Activated CD4-positive, alpha-beta T cell treated with anti-CD3 and anti-CD28 coated beads for 36 hours (primary cell): Measurements from ENCODE around the gene ATR. TPM values are rescaled to one million over a fixed set of nuclear protein-coding genes. Genes with fewer than 3 reads are reported as not detected.
"Not testable (repeated sequence)": the region's sequence is repeated elsewhere in the genome, so short reads cannot be mapped to it uniquely, and the experiment has no call there.

Experiments used
- ATAC-seq: fragments of 200-7000 bp; cut with Tn5 transposase; one replicate; pipeline ENCODE4 v1.10.0; 2021; ENCODE audit warnings: mild to moderate bottlenecking, moderate library complexity
- CTCF ChIA-PET: fragments of 350-600 bp; sonication (Branson Sonifier 250); formaldehyde crosslinking; loops from one replicate; lab custom pipeline; 2021; ENCODE audit warnings: antibody characterized with exemption; lab: Charles Lee
- POLR2A ChIA-PET: fragments of 350-600 bp; sonication (Branson Sonifier 250); formaldehyde crosslinking; loops from one replicate; lab custom pipeline; 2021; ENCODE audit warnings: antibody characterized with exemption, inconsistent platforms; lab: Charles Lee
- DNase-seq: peaks from one replicate; pipeline ENCODE4 v3.0.0-alpha.2; 2020
- H3K27ac Mint-ChIP-seq: one replicate; pipeline ENCODE4 v1.8.0; 2021; ENCODE audit warnings: mixed read lengths
- H3K27me3 Mint-ChIP-seq: one replicate; pipeline ENCODE4 v1.8.0; 2021; ENCODE audit warnings: mixed read lengths
- H3K36me3 Mint-ChIP-seq: one replicate; pipeline ENCODE4 v1.8.0; 2021; ENCODE audit warnings: low read depth, mixed read lengths
- H3K4me1 Mint-ChIP-seq: one replicate; pipeline ENCODE4 v1.8.0; 2021; ENCODE audit warnings: mixed read lengths
- H3K4me3 Mint-ChIP-seq: one replicate; pipeline ENCODE4 v1.8.0; 2021; ENCODE audit warnings: mild to moderate bottlenecking, moderate library complexity, mixed read lengths
- H3K9me3 Mint-ChIP-seq: one replicate; pipeline ENCODE4 v1.8.0; 2021; ENCODE audit warnings: low read depth, mixed read lengths
- intact Hi-C, 2 experiments: fragments of 100-400 bp; cut with DNase I in 1 of 2; cut with micrococcal nuclease in 1 of 2; formaldehyde crosslinking; loops; one replicate each; pipeline versions ENCODE4 v1.14.2 to v1.15.1; 2022 to 2024; cut with DNase I, micrococcal nuclease
- total RNA-seq, 2 experiments: library from RNA; stranded (reverse); gene quantifications; one replicate each; pipeline ENCODE4 v1.2.3, GENCODE V29; 2021

ATR gene
- total RNA-seq, 2 experiments from 2014 or later = 36.1 to 39.9 TPM

- Mint-ChIP-seq H3K36me3 (peaks cover 38% of the 10 kb centered on the region), H3K9me3 (no peaks in the 10 kb centered on the region), H3K4me3 (peak within 1 kb of the TSS; percentile 95), H3K27ac (peak within 1 kb of the TSS; percentile 98), H3K27me3 (no peaks in the 10 kb centered on the region), H3K4me1 (peaks cover 32% of the 10 kb centered on the region)
- DNase-seq (peak; percentile 98), ATAC-seq (peak; percentile 85)
- intact Hi-C loops = loop anchor here (1.0 to 10.0 kb wide), 15 partner anchors 51 to 1524 kb away; partner anchors contain the start of genes ATR (in 2 of the 2), ATP1B3 (in 1 of the 2), DIPK2A (in 1 of the 2) and PLS1 (in 1 of the 2)
- ChIA-PET CTCF (no interaction called here), POLR2A (no interaction called here)
These were observed 130.4 kb downstream of the ATR start, which contains the start of gene XRN1 for GRCh38 chr3:142447852-142448823. TSS of gene XRN1 (minus strand) at chr3:142448037. CDS start at chr3:142447944, 93 bp downstream.

DNA sequence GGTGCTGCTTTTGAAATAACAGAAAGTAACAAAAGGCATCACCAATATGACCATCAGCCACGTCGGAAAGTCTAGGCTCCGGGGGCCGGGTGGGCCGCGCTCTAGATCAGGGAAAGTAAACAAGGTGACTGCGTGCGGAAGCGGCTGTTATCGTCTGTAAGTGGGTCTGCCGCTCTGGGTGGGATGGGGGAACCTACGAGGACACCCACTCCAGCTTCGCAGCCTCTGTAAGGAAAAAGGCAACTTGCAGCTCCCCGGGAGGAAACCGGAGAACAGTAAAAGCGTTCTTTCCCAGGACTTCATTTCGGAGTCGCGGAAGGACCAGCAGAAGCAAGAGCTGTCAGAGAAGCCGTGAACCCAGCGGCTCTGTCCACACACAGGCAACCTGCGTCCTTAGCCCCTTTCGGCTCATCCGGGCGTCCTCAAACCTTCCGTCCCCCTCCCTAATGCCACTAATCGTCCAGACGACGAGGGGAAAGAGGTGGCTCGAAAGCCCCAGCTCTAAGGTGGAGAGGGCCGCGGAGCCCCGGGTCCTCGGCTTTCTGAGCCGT is 131.2 kb downstream of the ATR start:
- H3K4me1 Mint-ChIP-seq = peaks cover 36% of the 10 kb centered on the region
- H3K27ac Mint-ChIP-seq = peak overlapping the region; percentile 98
- CTCF ChIA-PET = interaction anchor here (1.6 kb wide), 1 partner anchor 572 kb away, joined by 3 read pairs; no protein-coding TSS in a partner anchor
- H3K27me3 Mint-ChIP-seq = no peaks in the 10 kb centered on the region
- intact Hi-C loops = loop anchor here (1.0 to 10.0 kb wide), 13 partner anchors 51 to 1525 kb away; partner anchors contain the start of genes ATR (in 2 of the 2), ATP1B3 (in 1 of the 2), DIPK2A (in 1 of the 2) and PLS1 (in 1 of the 2)
- peak overlapping the region; percentile 95 for H3K4me3 Mint-ChIP-seq
- H3K9me3 Mint-ChIP-seq = no peaks in the 10 kb centered on the region
- POLR2A ChIA-PET = interaction anchor here (0.5 to 2.0 kb wide), 2 partner anchors 89 to 554 kb away, joined by 4 to 13 read pairs; partner anchors contain the start of gene U2SURP
- ATAC-seq (peak; percentile 13), DNase-seq (peak; percentile 62)
- peaks cover 41% of the 10 kb centered on the region for H3K36me3 Mint-ChIP-seq

DNA sequence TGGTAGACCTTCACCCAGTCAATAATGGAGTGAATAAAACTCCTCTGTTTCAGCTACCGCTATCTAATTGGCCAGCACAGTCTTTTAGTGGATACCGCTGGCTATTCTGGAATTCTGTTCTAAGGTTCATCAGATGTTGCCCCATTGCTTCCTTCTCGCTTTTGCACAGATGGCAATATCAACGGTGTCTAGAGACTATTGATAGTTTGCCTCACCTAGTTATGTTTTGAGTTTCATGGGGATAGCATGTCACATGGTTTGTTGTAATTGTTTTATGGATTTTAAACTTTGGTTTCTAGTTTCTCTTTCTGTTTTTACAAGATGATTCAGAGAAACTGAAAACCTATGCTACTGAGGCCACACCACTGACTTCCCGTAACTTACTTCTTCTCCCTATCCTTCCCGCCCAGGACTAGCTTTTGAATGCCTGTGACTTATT is 132.7 kb downstream of the ATR start:
- ChIA-PET POLR2A (interaction anchor here (1.3 to 2.0 kb wide), 2 partner anchors 133 to 555 kb away, joined by 3 to 13 read pairs; partner anchors contain the start of genes ATR and U2SURP), CTCF (interaction anchor here (0.9 to 1.6 kb wide), 2 partner anchors 9 to 571 kb away, joined by 3 read pairs; no protein-coding TSS in a partner anchor)
- peak overlapping the region; percentile 95 for H3K4me3 Mint-ChIP-seq
- intact Hi-C loops = loop anchor here (1.0 to 10.0 kb wide), 14 partner anchors 53 to 1526 kb away; partner anchors contain the start of genes RNF7 (in 2 of the 2), ATP1B3 (in 1 of the 2), DIPK2A (in 1 of the 2) and PXYLP1 (in 1 of the 2)
- peaks cover 36% of the 10 kb centered on the region for H3K4me1 Mint-ChIP-seq
- H3K27me3 Mint-ChIP-seq = no peaks in the 10 kb centered on the region
- ATAC-seq = peak; percentile 69
- DNase-seq = peak; percentile 53
- no peaks in the 10 kb centered on the region for H3K9me3 Mint-ChIP-seq
- H3K36me3 Mint-ChIP-seq = peaks cover 37% of the 10 kb centered on the region
- H3K27ac Mint-ChIP-seq = peak overlapping the region; percentile 98

- no peak overlapping the region for H3K4me3 Mint-ChIP-seq
- no peak overlapping the region for H3K27ac Mint-ChIP-seq
- no peaks in the 10 kb centered on the region for H3K9me3 Mint-ChIP-seq
- peaks cover 31% of the 10 kb centered on the region for H3K36me3 Mint-ChIP-seq
- no peaks in the 10 kb centered on the region for H3K27me3 Mint-ChIP-seq
- ChIA-PET CTCF (no interaction called here), POLR2A (no interaction called here)
- intact Hi-C loops = loop anchor here in 1 of 2 experiments (10.0 kb wide), 2 partner anchors 960 to 1210 kb away; partner anchors contain the start of genes PXYLP1 and RASA2
- DNase-seq (no peak), ATAC-seq (no peak)
- H3K4me1 Mint-ChIP-seq = peaks cover 42% of the 10 kb centered on the region
These were observed 134.2 kb downstream of the ATR start for GRCh38 chr3:142444343-142444742.

DNA sequence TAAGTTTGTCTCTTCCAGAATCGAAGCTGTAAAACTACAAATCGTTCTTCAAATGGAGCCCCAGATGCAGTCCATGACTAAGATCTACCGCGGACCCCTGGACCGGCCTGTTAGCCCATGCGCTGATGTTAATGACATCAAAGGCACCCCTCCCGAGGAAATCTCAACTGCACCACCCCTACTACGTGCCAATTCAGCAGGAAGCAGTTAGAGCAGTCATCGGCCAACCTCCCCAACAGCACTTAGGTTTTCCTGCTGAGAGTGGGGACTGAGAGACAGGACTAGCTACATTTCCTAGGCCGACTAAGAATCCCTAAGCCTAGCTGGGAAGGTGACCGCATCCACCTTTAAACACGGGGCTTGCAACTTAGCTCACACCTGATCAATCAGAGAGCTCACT is 135.5 kb downstream of the ATR start:
- intact Hi-C loops = loop anchor here in 1 of 2 experiments (10.0 kb wide), 2 partner anchors 958 to 1208 kb away; partner anchors contain the start of genes PXYLP1 and RASA2
- CTCF ChIA-PET, ATAC-seq, POLR2A ChIA-PET, H3K4me3 Mint-ChIP-seq, DNase-seq, H3K27me3 Mint-ChIP-seq, H3K9me3 Mint-ChIP-seq: not testable (repeated sequence)
- H3K27ac Mint-ChIP-seq = peak overlapping the region; percentile 29
- H3K4me1 Mint-ChIP-seq = peaks cover 47% of the 10 kb centered on the region
- H3K36me3 Mint-ChIP-seq = peaks cover 33% of the 10 kb centered on the region

DNA sequence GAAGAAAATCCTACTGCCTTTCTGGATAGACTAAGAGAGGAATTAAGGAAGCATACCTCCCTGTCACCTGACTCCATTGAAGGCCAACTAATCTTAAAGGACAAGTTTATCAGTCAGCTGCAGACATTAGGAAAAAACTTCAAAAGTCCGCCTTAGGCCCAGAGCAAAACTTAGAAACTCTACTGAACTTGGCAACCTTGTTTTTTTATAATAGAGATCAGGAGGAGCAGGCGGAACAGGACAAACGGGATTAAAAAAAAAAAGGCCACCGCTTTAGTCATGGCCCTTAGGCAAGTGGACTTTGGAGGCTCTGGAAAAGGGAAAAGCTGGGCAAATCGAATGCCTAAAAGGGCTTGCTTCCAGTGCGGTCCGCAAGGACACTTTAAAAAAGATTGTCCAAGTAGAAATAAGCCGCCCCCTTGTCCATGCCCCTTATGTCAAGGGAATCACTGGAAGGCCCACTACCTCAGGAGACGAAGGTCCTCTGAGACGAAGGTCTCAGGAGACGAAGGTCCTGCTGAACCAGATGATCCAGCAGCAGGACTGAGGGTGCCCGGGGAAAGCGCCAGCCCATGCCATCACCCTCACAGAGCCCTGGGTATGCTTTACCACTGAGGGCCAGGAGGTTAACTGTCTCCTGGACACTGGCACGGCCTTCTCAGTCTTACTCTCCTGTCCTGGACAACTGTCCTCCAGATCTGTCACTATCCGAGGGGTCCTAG is 138.9 kb downstream of the ATR start:
- intact Hi-C loops = loop anchor here in 1 of 2 experiments (10.0 kb wide), 2 partner anchors 955 to 1205 kb away; partner anchors contain the start of genes PXYLP1 and RASA2
- DNase-seq, CTCF ChIA-PET, H3K27me3 Mint-ChIP-seq, H3K9me3 Mint-ChIP-seq, H3K27ac Mint-ChIP-seq, ATAC-seq, H3K4me3 Mint-ChIP-seq, POLR2A ChIA-PET: not testable (repeated sequence)
- peaks cover 44% of the 10 kb centered on the region for H3K4me1 Mint-ChIP-seq
- peaks cover 24% of the 10 kb centered on the region for H3K36me3 Mint-ChIP-seq

GRCh38 chr3:142438096-142438495 is 140.4 kb downstream of the ATR start:
- H3K9me3 Mint-ChIP-seq, intact Hi-C loops, H3K27me3 Mint-ChIP-seq, ATAC-seq, POLR2A ChIA-PET, H3K4me3 Mint-ChIP-seq, DNase-seq, CTCF ChIA-PET, H3K27ac Mint-ChIP-seq: not testable (repeated sequence)
- Mint-ChIP-seq H3K4me1 (peaks cover 34% of the 10 kb centered on the region), H3K36me3 (peaks cover 19% of the 10 kb centered on the region)

DNA sequence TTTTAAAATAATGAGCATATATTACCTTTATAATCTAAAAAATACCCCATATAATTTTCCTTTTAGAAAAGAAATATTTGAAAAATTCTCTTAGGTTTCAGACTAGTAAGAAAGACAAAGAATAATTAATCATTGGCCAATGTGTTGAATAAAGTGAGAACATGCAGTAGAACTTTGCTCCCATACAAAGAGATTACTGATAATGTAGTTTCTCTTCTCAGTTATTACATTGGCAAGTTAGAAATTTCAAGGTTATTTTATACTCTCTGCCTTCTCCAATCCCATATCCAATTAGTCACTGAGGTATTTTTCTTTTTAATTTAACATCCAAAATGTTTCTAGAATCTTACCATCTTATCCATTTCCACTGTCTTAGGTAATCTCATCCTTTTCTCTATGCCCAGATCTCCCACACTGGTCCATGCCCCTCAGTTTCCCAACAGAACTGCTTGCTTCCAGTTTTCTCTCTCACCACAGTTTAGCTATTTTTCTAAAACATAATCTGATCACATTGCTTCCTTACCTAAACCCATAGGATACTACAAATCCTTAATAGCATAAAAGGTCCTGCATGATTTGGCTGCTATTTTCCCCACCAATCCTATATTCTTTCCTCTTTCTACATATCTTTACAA is 141.5 kb downstream of the ATR start:
- POLR2A ChIA-PET = no interaction called here
- intact Hi-C loops = no loop called here

DNA sequence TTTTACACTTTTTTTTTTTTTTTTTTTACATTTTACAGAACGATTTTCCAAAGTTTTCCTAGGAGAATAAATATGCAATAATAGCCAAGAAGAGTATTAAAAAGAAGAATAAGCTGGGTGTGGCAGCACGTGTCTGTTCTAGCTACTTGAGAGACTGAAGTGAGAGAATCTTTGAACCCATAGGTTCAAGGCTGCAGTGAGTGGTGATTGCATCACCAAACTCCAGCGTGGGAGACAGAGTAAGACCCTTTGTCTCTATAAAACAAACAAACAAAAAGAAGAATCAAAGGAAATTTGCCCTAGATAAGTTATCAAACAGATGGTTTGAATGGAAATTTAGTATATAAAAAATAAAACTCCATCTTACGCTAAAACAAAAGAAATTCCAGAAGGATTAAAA is 144.0 kb downstream of the ATR start:
- H3K9me3 Mint-ChIP-seq = no peaks in the 10 kb centered on the region
- peaks cover 35% of the 10 kb centered on the region for H3K36me3 Mint-ChIP-seq
- H3K27me3 Mint-ChIP-seq = no peaks in the 10 kb centered on the region
- H3K4me3 Mint-ChIP-seq = no peak overlapping the region
- peaks cover 45% of the 10 kb centered on the region for H3K4me1 Mint-ChIP-seq
- intact Hi-C loops = no loop called here
- CTCF ChIA-PET = no interaction called here
- no peak overlapping the region for H3K27ac Mint-ChIP-seq
- DNase-seq = no peak
- ATAC-seq = no peak
- POLR2A ChIA-PET = no interaction called here

More for the DNA sequence above, 141.5 kb downstream of the ATR start:
- CTCF ChIA-PET = interaction anchor here (1.0 kb wide), 1 partner anchor 9 kb away, joined by 3 read pairs; no protein-coding TSS in a partner anchor
- no peaks in the 10 kb centered on the region for H3K27me3 Mint-ChIP-seq
- peaks cover 22% of the 10 kb centered on the region for H3K36me3 Mint-ChIP-seq
- H3K9me3 Mint-ChIP-seq = no peaks in the 10 kb centered on the region
- no peak for DNase-seq
- no peak for ATAC-seq
- no peak overlapping the region for H3K4me3 Mint-ChIP-seq
- peak overlapping the region; percentile 6 for H3K27ac Mint-ChIP-seq
- H3K4me1 Mint-ChIP-seq = peaks cover 35% of the 10 kb centered on the region

DNA sequence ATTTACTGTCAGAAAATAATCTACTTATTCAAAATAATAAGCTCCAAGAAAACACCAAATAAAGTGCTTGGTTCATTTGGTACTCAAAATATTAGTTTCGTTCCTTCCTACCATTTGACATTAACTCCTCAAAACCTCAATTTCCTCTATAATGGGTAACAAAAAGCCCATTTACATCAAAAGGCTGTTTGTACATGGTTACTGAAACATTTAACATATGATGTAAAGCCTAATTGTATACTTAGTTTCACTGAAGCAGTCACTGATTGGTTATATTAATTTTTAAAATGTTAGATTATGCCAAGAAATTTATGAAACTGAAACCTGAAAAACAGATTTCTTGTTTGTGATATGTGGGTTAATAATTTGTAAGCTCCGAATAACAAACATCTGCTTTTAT is 145.4 kb downstream of the ATR start:
- intact Hi-C loops = no loop called here
- ChIA-PET CTCF (no interaction called here), POLR2A (no interaction called here)

More for the DNA sequence above, 145.4 kb downstream of the ATR start:
- H3K27me3 Mint-ChIP-seq = no peaks in the 10 kb centered on the region
- peaks cover 40% of the 10 kb centered on the region for H3K36me3 Mint-ChIP-seq
- H3K4me1 Mint-ChIP-seq = peaks cover 37% of the 10 kb centered on the region
- H3K4me3 Mint-ChIP-seq = no peak overlapping the region
- H3K27ac Mint-ChIP-seq = no peak overlapping the region
- DNase-seq (no peak), ATAC-seq (no peak)
- H3K9me3 Mint-ChIP-seq = no peaks in the 10 kb centered on the region
